Hepatocyte (in vitro differentiated cells): Measurements from ENCODE around the gene KLRF2.

Source experiments
- EZH2 ChIP-seq: fragments of 200-600 bp; sonication (generic); IDR thresholded peaks from 2 replicates; pipeline ENCODE4 v1.6.1; 2016; ENCODE audit warnings: antibody characterized with exemption, mild to moderate bottlenecking, borderline replicate concordance
- EZH2phosphoT487 ChIP-seq: fragments of 200-600 bp; sonication (generic); IDR thresholded peaks from one replicate; pipeline ENCODE4 v1.6.1; 2018; ENCODE audit warnings: antibody characterized with exemption, mild to moderate bottlenecking, low read depth, moderate library complexity; ENCODE audit not compliant: unreplicated experiment, severe bottlenecking
- TF ChIP-seq, protein P1 (sequence below): fragments of 200-600 bp; sonication (generic); IDR thresholded peaks from 2 replicates; pipeline ENCODE4 v1.5.1; 2016; ENCODE audit warnings: antibody characterized with exemption, mild to moderate bottlenecking; ENCODE audit not compliant: poor library complexity

DNA sequence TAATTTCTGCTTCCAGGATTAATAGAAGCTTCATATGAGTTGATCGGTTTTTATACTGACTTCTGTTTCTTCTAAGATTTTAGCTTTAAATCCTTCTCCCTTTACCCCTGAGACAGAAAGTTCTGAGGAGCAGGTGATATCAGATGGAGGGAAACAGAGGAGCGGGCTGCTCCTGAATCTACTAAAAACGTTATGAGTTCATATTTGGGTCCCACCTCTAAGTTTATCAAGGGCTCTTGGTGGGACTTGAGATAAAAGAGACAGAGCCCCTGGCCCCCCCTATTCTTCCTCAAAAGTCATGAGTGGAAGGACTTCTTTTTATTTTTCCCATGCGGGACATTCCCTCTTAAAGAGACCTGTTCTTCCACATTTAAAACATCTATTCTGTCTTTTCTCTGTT, 27.1 kb downstream of the KLRF2 start:
- TF ChIP-seq, protein P1, sequence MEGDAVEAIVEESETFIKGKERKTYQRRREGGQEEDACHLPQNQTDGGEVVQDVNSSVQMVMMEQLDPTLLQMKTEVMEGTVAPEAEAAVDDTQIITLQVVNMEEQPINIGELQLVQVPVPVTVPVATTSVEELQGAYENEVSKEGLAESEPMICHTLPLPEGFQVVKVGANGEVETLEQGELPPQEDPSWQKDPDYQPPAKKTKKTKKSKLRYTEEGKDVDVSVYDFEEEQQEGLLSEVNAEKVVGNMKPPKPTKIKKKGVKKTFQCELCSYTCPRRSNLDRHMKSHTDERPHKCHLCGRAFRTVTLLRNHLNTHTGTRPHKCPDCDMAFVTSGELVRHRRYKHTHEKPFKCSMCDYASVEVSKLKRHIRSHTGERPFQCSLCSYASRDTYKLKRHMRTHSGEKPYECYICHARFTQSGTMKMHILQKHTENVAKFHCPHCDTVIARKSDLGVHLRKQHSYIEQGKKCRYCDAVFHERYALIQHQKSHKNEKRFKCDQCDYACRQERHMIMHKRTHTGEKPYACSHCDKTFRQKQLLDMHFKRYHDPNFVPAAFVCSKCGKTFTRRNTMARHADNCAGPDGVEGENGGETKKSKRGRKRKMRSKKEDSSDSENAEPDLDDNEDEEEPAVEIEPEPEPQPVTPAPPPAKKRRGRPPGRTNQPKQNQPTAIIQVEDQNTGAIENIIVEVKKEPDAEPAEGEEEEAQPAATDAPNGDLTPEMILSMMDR = no peak
- no peak for TF ChIP-seq EZH2phosphoT487
- TF ChIP-seq EZH2 = no peak
